Activated naive CD4-positive, alpha-beta T cell treated with anti-CD3 and anti-CD28 coated beads for 36 hours (primary cell): ENCODE measurements around the gene ZSWIM6. TPM values are rescaled to one million over a fixed set of nuclear protein-coding genes. Genes with fewer than 3 reads are reported as not detected.

ENCODE experiments used
- CTCF ChIA-PET: fragments of 350-600 bp; sonication (Branson Sonifier 250); formaldehyde crosslinking; loops from one replicate; lab custom pipeline; 2021; ENCODE audit warnings: antibody characterized with exemption; lab: Charles Lee
- DNase-seq: peaks from one replicate; pipeline ENCODE4 v3.0.0-alpha.2; 2020
- H3K27ac Mint-ChIP-seq: one replicate; pipeline ENCODE4 v1.8.0; 2021; ENCODE audit warnings: mild to moderate bottlenecking, mixed read lengths
- H3K27me3 Mint-ChIP-seq: one replicate; pipeline ENCODE4 v1.8.0; 2021; ENCODE audit warnings: low read depth, mixed read lengths
- H3K36me3 Mint-ChIP-seq: one replicate; pipeline ENCODE4 v1.8.0; 2021; ENCODE audit warnings: low read depth, mixed read lengths
- H3K4me1 Mint-ChIP-seq: one replicate; pipeline ENCODE4 v1.8.0; 2021; ENCODE audit warnings: low read depth, mixed read lengths
- H3K4me3 Mint-ChIP-seq: one replicate; pipeline ENCODE4 v1.8.0; 2021; ENCODE audit warnings: mild to moderate bottlenecking, moderate library complexity, mixed read lengths
- H3K9me3 Mint-ChIP-seq: one replicate; pipeline ENCODE4 v1.8.0; 2021; ENCODE audit warnings: mixed read lengths
- intact Hi-C: fragments of 100-400 bp; cut with micrococcal nuclease; formaldehyde crosslinking; loops from one replicate; pipeline ENCODE4 v1.15.1; 2023
- total RNA-seq, 2 experiments: library from RNA; stranded (reverse); gene quantifications; one replicate each; pipeline ENCODE4 v1.2.3, GENCODE V29; 2021

The ZSWIM6 gene
- total RNA-seq, 2 experiments from 2014 or later, result 4.3 TPM

DNA sequence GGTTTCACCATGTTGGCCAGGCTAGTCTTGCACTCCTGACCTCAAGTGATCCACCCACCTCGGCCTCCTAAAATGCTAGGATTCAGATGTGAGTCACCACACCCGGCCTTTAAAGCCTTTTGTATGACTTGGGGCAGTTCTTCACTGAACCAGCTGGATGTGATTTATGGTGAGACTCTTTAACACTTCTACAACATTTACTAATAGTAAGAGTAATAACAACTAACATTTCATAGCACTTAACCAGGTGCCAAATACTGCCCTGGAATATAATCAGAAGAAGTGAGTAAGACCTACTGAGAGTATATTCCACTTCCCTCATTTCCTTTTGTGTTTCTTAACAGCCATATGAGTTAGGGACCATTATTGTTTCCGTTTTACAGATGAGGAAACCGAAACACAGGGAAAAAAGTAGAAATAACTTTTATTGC is 10.0 kb downstream of the ZSWIM6 start:
- intact Hi-C loops, result no loop called here
- peak; percentile 31 for DNase-seq
- no peaks in the 10 kb centered on the region for H3K9me3 Mint-ChIP-seq
- peaks cover 26% of the 10 kb centered on the region for H3K4me1 Mint-ChIP-seq
- no peaks in the 10 kb centered on the region for H3K27me3 Mint-ChIP-seq
- CTCF ChIA-PET, result no interaction called here
- peaks cover under 1% of the 10 kb centered on the region for H3K36me3 Mint-ChIP-seq
- H3K27ac Mint-ChIP-seq, result no peak overlapping the region
- H3K4me3 Mint-ChIP-seq, result no peak overlapping the region

DNA sequence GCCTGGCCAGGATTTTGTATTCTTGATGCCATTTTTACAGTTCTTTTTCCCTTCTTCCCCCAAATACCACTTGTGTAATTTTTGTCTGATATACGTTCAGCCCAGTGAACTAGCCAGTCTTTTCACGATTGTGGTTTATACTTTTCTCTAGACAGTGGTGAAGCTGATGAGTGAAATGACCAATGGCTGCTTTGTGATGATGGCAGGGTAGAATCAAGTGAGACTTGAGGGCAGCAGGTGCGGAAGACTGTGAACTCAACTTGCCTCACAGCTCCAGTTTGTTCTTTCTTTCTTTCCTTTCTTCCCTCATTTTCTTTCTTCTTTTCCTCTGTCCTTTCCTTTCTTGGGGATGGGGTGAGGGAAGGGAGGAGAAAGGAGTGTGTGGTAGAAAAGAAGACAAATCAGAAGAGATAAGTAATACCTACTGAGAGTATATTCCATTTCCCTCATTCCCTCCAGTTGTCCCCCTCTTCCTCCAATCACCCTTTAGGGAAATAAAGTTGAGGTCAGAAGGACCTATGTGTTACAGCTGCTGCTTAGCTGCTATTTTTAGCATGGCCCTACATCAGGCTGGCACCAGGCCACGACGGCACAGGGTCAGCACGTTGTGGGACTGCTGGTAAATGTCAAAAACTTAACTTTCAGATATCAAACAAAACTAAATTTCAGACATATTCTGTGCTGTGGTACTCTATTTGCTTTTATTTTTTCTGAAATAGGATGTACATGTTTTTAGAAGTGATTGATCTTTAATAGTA is 12.3 kb downstream of the ZSWIM6 start:
- Mint-ChIP-seq H3K36me3 (no peaks in the 10 kb centered on the region), H3K9me3 (no peaks in the 10 kb centered on the region), H3K4me3 (no peak overlapping the region), H3K27me3 (no peaks in the 10 kb centered on the region), H3K27ac (no peak overlapping the region), H3K4me1 (peaks cover 23% of the 10 kb centered on the region)
- no peak for DNase-seq
- intact Hi-C loops, result no loop called here
- CTCF ChIA-PET, result interaction anchor here (0.6 to 1.0 kb wide), 3 partner anchors 13 to 828 kb away, joined by 3 read pairs; no protein-coding TSS in a partner anchor

DNA sequence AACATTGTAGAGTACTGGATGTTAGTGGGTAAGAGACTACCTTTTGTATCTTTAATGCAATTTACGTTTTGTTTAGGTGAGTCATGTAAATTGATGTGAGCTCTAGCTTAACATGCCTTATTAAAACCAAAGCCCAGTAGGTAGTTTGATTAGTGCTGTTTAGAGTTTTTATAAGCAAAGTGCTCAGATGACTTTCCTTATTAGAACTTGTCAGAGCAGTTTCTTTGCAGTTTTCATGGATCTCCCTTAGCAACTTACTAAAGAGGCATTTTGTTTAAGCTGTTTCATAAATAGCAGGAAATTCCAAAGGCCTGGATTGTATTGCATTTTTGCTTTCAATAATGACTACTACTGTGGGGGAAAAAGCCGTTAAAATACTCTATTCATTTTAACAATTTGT is 14.5 kb downstream of the ZSWIM6 start:
- no peaks in the 10 kb centered on the region for H3K36me3 Mint-ChIP-seq
- no peaks in the 10 kb centered on the region for H3K9me3 Mint-ChIP-seq
- peaks cover 25% of the 10 kb centered on the region for H3K4me1 Mint-ChIP-seq
- intact Hi-C loops, result no loop called here
- H3K27me3 Mint-ChIP-seq, result no peaks in the 10 kb centered on the region
- DNase-seq, result no peak
- CTCF ChIA-PET, result interaction anchor here (1.1 to 2.3 kb wide), 2 partner anchors 10 to 12 kb away, joined by 3 to 7 read pairs; no protein-coding TSS in a partner anchor
- no peak overlapping the region for H3K4me3 Mint-ChIP-seq
- no peak overlapping the region for H3K27ac Mint-ChIP-seq

DNA sequence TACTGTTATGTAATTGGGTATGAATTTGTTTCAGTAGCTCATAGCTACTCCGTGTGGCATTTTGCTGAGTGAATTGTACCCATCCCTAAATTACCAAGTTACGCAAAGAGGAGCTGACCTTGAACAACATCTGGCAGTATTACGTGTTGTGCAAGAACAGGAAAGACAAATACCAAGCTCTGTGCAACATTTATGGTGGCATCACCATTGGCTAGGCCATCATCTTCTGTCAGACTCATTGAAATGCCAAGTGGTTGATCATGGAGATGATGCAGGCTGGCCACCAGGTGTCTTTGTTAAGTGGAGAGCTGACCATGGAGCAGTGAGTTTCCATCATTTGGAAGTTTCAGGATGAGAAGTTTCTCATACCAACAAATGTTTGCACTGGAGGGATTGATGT is 15.0 kb downstream of the ZSWIM6 start:
- no peak for DNase-seq
- CTCF ChIA-PET, result interaction anchor here (1.1 to 2.3 kb wide), 2 partner anchors 10 to 11 kb away, joined by 3 to 7 read pairs; no protein-coding TSS in a partner anchor
- Mint-ChIP-seq H3K4me3 (no peak overlapping the region), H3K27ac (no peak overlapping the region), H3K9me3 (no peaks in the 10 kb centered on the region), H3K36me3 (no peaks in the 10 kb centered on the region), H3K27me3 (no peaks in the 10 kb centered on the region), H3K4me1 (peaks cover 21% of the 10 kb centered on the region)
- intact Hi-C loops, result no loop called here

DNA sequence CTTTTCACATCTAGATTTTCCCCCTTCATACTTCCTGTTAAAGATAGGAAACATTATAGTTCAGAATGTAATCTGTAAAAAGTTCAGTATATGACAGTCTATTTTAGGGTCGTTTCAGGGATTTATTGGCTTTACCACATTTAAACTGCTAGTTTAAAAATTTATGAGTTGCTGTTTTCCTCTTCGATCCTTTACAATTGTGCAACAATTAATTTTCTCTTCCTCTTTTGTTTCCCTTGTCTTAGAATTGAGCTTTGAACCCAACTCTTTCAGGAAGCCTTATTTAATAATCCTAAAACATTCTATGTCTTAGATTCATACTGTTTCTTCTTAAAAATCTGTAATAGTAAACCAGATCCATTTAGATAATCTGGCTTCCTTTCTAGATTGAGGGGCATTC is 16.4 kb downstream of the ZSWIM6 start:
- CTCF ChIA-PET, result interaction anchor here (1.5 kb wide), 1 partner anchor 10 kb away, joined by 5 read pairs; no protein-coding TSS in a partner anchor
- H3K4me1 Mint-ChIP-seq, result peaks cover 19% of the 10 kb centered on the region

DNA sequence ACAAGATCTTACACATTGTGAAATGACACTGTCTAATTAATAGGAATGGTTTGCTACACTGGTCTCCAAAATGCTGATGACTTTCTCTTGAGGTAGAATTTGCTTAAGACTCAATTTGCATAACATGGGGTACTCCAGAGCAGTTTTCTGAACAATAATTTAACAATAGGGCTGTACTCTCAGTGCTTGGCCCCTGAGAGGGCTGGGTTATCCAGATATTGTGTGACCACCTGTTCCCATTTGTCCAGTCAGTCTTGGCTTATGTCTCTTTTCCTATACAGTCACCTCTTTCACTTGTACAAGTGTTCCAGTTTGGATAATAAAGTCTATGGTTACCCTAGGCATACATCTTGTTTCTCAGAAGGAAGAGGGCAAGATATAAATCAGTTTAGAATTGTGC is 17.9 kb downstream of the ZSWIM6 start:
- Mint-ChIP-seq H3K4me3 (no peak overlapping the region), H3K9me3 (no peaks in the 10 kb centered on the region), H3K36me3 (no peaks in the 10 kb centered on the region), H3K27me3 (no peaks in the 10 kb centered on the region), H3K27ac (no peak overlapping the region), H3K4me1 (peaks cover 15% of the 10 kb centered on the region)
- intact Hi-C loops, result no loop called here
- DNase-seq, result no peak
- CTCF ChIA-PET, result no interaction called here

More for the DNA sequence above, 16.4 kb downstream of the ZSWIM6 start:
- Mint-ChIP-seq H3K9me3 (no peaks in the 10 kb centered on the region), H3K4me3 (no peak overlapping the region), H3K27ac (no peak overlapping the region), H3K36me3 (no peaks in the 10 kb centered on the region), H3K27me3 (no peaks in the 10 kb centered on the region)
- intact Hi-C loops, result no loop called here
- no peak for DNase-seq

DNA sequence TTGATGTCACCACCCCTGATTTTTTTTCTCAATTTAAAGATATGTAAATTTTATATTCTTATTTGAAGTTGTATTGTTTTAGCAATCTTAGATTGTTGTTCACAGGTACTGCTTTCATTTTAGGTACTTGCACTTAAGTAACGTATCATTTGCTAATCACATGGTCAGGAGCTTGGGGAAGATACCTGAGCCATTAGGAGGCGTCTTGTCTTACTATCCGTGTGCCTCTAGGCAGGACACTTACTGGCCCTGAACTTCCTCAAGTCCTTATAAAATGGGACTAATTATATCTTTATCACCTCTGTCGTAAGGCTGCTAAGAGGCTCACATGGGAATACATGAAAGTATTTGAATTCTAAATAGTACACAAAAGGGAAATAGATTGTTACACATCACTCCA is 18.5 kb downstream of the ZSWIM6 start:
- Mint-ChIP-seq H3K9me3 (no peaks in the 10 kb centered on the region), H3K4me1 (peaks cover 15% of the 10 kb centered on the region), H3K27ac (no peak overlapping the region), H3K36me3 (no peaks in the 10 kb centered on the region), H3K4me3 (no peak overlapping the region), H3K27me3 (no peaks in the 10 kb centered on the region)
- intact Hi-C loops, result no loop called here
- CTCF ChIA-PET, result no interaction called here
- DNase-seq, result no peak

DNA sequence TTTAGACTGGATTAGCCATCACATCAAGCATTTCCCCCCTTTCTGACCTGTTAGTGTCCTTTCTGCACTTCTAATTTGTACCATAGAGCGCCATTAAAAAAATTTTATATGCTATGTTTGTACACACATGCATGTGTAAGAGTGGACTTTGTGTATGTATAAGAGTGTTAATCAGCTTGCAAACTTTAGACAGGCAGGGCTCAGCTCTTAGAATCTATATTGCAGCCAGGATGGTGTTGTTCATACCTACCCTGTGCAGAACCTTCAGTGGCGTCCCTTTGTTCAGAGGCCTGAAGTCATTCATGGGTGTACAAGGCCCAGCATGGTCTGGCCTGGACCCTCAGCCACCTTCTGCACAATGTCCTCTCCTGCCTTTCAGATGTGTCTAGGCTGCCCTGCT is 19.7 kb downstream of the ZSWIM6 start:
- CTCF ChIA-PET, result no interaction called here
- intact Hi-C loops, result no loop called here

DNA sequence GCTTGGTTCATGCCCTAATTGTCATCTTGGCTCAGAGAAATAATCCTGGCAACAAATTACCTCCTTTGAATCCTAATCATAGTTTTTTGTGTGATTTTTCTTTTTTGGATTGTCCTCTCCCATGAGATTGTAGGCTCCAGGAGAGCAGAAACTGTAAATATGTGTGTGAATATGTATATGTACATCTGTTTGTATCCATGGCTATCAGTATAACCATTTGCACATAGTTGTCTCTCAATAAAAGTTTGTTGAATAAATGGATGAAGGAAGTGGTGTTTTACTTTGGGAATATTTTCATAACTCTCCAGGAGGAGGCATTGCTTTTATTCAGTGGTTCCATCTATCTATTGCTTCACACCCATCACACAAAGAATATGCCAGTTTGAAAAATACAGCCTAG is 20.1 kb downstream of the ZSWIM6 start:
- intact Hi-C loops, result no loop called here
- H3K36me3 Mint-ChIP-seq, result peaks cover 3% of the 10 kb centered on the region
- H3K4me3 Mint-ChIP-seq, result no peak overlapping the region
- peaks cover 7% of the 10 kb centered on the region for H3K9me3 Mint-ChIP-seq
- CTCF ChIA-PET, result no interaction called here
- H3K27me3 Mint-ChIP-seq, result no peaks in the 10 kb centered on the region
- peaks cover 15% of the 10 kb centered on the region for H3K4me1 Mint-ChIP-seq
- no peak overlapping the region for H3K27ac Mint-ChIP-seq
- no peak for DNase-seq

More for the DNA sequence above, 19.7 kb downstream of the ZSWIM6 start:
- H3K4me3 Mint-ChIP-seq, result no peak overlapping the region
- H3K27me3 Mint-ChIP-seq, result no peaks in the 10 kb centered on the region
- peaks cover 3% of the 10 kb centered on the region for H3K9me3 Mint-ChIP-seq
- peaks cover 15% of the 10 kb centered on the region for H3K4me1 Mint-ChIP-seq
- no peak for DNase-seq
- H3K27ac Mint-ChIP-seq, result no peak overlapping the region
- H3K36me3 Mint-ChIP-seq, result peaks cover 2% of the 10 kb centered on the region

DNA sequence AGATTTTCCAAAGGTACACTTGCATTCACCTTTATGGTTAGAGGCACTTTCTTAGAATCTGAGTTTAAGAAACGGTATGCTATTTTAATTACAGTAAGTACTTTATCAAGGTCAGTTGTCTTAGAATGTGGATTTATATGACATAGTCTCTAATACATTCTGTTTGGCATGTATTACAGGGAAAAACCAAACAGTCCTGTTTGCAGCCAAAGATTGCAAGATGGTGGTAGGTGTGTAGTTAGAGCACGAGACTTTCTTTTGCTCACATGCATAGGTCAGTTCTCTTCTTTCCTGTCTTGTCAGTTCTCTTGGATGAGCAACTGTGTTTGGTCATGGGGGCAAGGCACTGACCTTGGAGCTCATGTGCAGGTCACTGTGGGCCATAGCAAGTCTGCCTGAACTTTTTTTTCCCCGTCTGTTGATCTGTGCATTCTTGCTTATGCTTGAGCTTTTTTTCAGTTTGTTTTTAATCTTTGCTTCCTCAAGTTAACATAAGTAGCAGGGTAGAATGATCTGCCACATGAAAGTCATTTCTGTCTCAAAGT is 20.6 kb downstream of the ZSWIM6 start:
- intact Hi-C loops, result no loop called here
- DNase-seq, result no peak
- H3K27me3 Mint-ChIP-seq, result no peaks in the 10 kb centered on the region
- peaks cover 11% of the 10 kb centered on the region for H3K9me3 Mint-ChIP-seq
- H3K4me1 Mint-ChIP-seq, result peaks cover 15% of the 10 kb centered on the region
- H3K36me3 Mint-ChIP-seq, result peaks cover 3% of the 10 kb centered on the region
- no peak overlapping the region for H3K4me3 Mint-ChIP-seq
- CTCF ChIA-PET, result interaction anchor here (1.3 kb wide), 1 partner anchor 306 kb away, joined by 5 read pairs; no protein-coding TSS in a partner anchor
- no peak overlapping the region for H3K27ac Mint-ChIP-seq

DNA sequence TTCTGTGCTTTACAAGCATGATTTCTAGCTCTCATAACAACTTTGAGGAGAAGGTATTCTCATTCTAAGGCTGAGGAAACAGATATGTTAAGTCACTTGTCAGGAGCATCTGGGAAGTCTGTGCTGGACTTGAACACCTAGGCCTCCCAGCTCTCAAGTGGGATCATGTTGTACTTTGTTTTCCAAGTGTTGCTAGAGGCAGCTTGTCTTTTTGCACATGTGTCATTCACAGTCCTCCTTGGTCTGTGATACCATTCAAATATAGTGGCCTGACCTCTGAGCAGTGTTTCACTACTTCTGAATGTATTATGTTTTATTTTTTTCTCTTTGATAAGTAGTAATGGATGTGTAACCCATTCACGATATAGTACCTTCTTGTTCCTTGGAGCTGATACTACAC is 21.2 kb downstream of the ZSWIM6 start:
- Mint-ChIP-seq H3K36me3 (peaks cover 5% of the 10 kb centered on the region), H3K4me3 (no peak overlapping the region), H3K27ac (no peak overlapping the region), H3K4me1 (peaks cover 15% of the 10 kb centered on the region), H3K9me3 (peaks cover 14% of the 10 kb centered on the region), H3K27me3 (no peaks in the 10 kb centered on the region)
- CTCF ChIA-PET, result interaction anchor here (1.3 kb wide), 1 partner anchor 306 kb away, joined by 5 read pairs; no protein-coding TSS in a partner anchor
- intact Hi-C loops, result no loop called here
- no peak for DNase-seq

DNA sequence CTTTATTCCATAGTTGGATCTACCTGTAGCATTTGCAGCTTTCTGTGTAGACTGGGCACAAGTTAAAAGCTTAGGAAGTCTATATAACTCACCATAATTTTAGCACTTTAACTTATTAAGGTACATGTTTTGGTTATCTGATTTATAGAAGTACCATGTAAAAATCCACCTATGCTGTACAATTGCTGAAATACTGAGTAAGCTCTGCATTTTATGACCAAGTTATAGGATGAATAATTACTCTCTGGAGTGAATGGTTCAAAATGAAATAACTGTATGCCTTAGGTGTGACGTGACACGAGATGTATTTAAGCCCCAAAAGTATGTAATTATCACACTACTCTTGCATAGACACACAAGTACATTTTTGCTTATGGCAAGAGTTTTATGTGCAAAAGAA is 22.1 kb downstream of the ZSWIM6 start:
- Mint-ChIP-seq H3K4me1 (peaks cover 16% of the 10 kb centered on the region), H3K36me3 (peaks cover 5% of the 10 kb centered on the region), H3K4me3 (no peak overlapping the region), H3K9me3 (peaks cover 14% of the 10 kb centered on the region), H3K27me3 (no peaks in the 10 kb centered on the region), H3K27ac (no peak overlapping the region)
- CTCF ChIA-PET, result interaction anchor here (0.9 kb wide), 1 partner anchor 99 kb away, joined by 3 read pairs; no protein-coding TSS in a partner anchor
- DNase-seq, result no peak
- intact Hi-C loops, result no loop called here
